ENCODE results near the gene EPHB1.

- TF ChIP-seq CTCF (IDR thresholded peaks at IDR 0.05; ENCODE audit: insufficient read depth, low read length) (no peak), POLR2AphosphoS5 (IDR thresholded peaks at IDR 0.05; ENCODE audit: low read depth) (no peak)
- TF ChIP-seq, protein P1, sequence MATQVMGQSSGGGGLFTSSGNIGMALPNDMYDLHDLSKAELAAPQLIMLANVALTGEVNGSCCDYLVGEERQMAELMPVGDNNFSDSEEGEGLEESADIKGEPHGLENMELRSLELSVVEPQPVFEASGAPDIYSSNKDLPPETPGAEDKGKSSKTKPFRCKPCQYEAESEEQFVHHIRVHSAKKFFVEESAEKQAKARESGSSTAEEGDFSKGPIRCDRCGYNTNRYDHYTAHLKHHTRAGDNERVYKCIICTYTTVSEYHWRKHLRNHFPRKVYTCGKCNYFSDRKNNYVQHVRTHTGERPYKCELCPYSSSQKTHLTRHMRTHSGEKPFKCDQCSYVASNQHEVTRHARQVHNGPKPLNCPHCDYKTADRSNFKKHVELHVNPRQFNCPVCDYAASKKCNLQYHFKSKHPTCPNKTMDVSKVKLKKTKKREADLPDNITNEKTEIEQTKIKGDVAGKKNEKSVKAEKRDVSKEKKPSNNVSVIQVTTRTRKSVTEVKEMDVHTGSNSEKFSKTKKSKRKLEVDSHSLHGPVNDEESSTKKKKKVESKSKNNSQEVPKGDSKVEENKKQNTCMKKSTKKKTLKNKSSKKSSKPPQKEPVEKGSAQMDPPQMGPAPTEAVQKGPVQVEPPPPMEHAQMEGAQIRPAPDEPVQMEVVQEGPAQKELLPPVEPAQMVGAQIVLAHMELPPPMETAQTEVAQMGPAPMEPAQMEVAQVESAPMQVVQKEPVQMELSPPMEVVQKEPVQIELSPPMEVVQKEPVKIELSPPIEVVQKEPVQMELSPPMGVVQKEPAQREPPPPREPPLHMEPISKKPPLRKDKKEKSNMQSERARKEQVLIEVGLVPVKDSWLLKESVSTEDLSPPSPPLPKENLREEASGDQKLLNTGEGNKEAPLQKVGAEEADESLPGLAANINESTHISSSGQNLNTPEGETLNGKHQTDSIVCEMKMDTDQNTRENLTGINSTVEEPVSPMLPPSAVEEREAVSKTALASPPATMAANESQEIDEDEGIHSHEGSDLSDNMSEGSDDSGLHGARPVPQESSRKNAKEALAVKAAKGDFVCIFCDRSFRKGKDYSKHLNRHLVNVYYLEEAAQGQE (IDR thresholded peaks at IDR 0.05; ENCODE audit: insufficient replicate concordance, low read depth), result no peak
Measured at GRCh38 chr3:134998158-134998557, 203.1 kb downstream of the EPHB1 start.
